ENCODE results near the gene POGLUT2.

- TF ChIP-seq EZH2phosphoT487 (IDR thresholded peaks at IDR 0.05; ENCODE audit: low read depth) (no peak), CTCF (IDR thresholded peaks at IDR 0.05; ENCODE audit: low read depth, low read length) (no peak)
Measured at GRCh38 chr13:102798581-102799425, at the start of gene POGLUT2, which contains the start of gene BIVM.
